ENCODE results near the gene OGDHL.

OGDHL gene

DNA sequence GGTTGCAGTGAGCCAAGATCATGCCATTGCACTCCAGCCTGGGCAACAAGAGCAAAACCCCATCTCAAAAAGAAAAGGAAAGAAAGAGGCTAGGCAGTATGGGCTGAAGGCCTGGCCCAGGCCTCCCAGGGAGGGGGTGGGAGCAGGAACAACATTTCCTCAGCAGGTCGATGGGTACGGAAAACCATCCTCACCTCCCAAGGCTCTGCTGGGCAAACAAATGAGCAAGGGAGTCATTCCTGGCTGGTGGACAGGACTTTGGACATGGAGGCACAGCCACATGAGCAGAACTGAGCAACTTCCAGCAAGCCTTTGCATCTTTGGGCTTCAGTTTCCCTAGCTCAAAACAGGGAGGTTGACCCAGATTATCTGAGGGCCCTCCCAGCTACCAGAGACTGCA lies 13.0 kb downstream of the OGDHL start:
- CTCF ChIA-PET, result no interaction called here

DNA sequence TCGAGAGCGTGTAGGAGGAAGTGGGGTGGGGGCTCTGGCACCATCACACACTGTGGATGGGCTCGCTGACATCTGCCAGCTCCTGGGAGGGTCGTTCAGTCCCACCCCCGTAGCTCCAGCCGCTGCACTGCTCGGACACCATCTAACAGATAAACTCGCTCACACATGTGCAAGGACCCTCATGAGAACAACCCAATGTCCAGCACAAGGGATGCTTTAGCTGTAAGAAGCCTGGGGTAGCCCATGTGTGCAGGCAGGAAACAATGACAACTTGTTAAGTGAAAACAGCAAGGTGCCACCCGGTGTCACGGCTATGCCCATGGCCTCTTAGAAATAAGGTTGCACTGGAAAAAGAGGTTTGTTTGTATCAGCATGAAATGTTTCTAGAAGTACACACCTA lies 14.1 kb downstream of the OGDHL start:
- Mint-ChIP-seq H3K9me3 (no peaks in the 10 kb centered on the region), H3K4me3 (no peak overlapping the region), H3K27me3 (peaks cover 5% of the 10 kb centered on the region), H3K4me1 (no peaks in the 10 kb centered on the region), H3K36me3 (no peaks in the 10 kb centered on the region), H3K27ac (no peak overlapping the region)
- CTCF ChIA-PET, result no interaction called here
- DNase-seq, result no peak

More for the DNA sequence above, 13.0 kb downstream of the OGDHL start:
- no peaks in the 10 kb centered on the region for H3K4me1 Mint-ChIP-seq
- peaks cover 5% of the 10 kb centered on the region for H3K27me3 Mint-ChIP-seq
- H3K36me3 Mint-ChIP-seq, result no peaks in the 10 kb centered on the region
- H3K27ac Mint-ChIP-seq, result no peak overlapping the region
- DNase-seq, result no peak
- H3K4me3 Mint-ChIP-seq, result no peak overlapping the region
- H3K9me3 Mint-ChIP-seq, result no peaks in the 10 kb centered on the region

DNA sequence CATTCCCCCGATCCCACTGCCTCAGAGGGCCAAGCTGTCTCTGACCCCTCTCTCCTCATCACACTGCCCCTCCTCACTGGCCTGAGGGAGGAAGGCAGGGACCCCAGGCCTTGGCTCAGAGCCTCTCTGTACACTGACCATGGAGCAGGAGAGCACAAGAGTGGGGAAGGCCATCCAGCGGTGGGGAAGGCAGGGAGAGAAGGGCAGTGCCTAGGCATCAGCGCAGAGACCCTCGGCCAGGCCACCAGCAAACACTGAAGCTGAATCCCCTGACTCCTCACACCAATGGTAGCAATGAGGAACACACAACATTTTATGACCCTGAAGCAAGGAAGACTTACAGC lies 14.8 kb downstream of the OGDHL start:
- H3K36me3 Mint-ChIP-seq, result no peaks in the 10 kb centered on the region
- H3K4me1 Mint-ChIP-seq, result no peaks in the 10 kb centered on the region
- no peak overlapping the region for H3K4me3 Mint-ChIP-seq
- CTCF ChIA-PET, result no interaction called here
- peaks cover 5% of the 10 kb centered on the region for H3K27me3 Mint-ChIP-seq
- peaks cover 2% of the 10 kb centered on the region for H3K9me3 Mint-ChIP-seq
- H3K27ac Mint-ChIP-seq, result no peak overlapping the region
- no peak for DNase-seq

DNA sequence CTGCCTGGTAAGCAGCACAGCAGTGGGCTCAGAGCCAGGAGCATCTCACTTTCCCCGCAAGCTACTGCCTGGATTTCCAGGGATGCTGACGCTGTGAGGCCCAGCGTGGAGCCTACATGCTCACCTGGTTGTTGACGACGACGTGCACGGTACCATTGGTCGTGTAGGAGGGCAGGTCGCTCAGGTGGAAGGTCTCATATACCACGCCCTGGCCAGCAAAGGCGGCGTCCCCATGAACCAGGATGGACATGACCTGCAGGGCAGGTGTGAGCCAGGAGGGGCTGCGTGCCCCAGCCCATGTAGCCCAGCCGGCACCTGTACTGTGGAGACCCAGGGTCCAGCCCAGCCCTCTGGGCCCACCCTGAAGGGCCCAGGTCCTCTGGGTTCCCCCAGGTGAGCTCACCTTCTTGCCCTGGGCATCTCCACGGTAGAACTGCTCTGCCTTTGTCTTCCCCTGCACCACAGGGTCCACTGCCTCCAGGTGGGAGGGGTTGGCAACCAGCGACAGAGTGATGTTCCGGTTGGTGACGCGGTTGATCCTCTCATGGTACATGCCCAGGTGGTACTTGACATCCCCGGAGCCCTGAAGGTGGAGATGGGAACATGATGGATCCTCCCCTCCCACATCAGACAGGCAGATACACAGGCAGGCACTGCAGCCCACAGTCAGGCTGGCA lies 15.4 kb downstream of the OGDHL start:
- DNase-seq, result no peak

DNA sequence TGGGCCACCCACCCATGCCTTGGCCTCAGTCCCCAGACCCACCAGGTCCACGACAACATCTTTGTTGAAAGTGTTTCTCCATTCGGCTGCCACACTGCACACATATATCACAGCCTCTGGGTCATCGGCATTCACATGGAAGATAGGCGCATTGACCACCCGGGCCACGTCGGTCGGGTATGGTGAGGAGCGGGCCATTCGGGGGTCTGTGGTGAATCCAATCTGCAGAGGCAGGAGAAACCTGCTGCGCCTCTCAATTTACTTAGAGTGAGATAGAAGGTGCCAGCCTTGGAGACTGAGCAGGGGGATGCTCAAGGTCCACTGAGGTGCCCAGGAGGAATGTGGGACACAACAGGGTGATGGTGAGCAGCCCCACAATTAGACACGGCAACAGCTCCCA lies 16.4 kb downstream of the OGDHL start:
- H3K27me3 Mint-ChIP-seq, result no peaks in the 10 kb centered on the region
- DNase-seq, result no peak
- no peaks in the 10 kb centered on the region for H3K36me3 Mint-ChIP-seq
- peaks cover 6% of the 10 kb centered on the region for H3K9me3 Mint-ChIP-seq
- H3K27ac Mint-ChIP-seq, result no peak overlapping the region
- no peaks in the 10 kb centered on the region for H3K4me1 Mint-ChIP-seq
- CTCF ChIA-PET, result no interaction called here
- H3K4me3 Mint-ChIP-seq, result no peak overlapping the region

More for the DNA sequence above, 15.4 kb downstream of the OGDHL start:
- Mint-ChIP-seq H3K9me3 (peaks cover 6% of the 10 kb centered on the region), H3K27ac (no peak overlapping the region), H3K36me3 (no peaks in the 10 kb centered on the region), H3K4me1 (no peaks in the 10 kb centered on the region), H3K27me3 (peaks cover 5% of the 10 kb centered on the region), H3K4me3 (no peak overlapping the region)
- CTCF ChIA-PET, result no interaction called here

DNA sequence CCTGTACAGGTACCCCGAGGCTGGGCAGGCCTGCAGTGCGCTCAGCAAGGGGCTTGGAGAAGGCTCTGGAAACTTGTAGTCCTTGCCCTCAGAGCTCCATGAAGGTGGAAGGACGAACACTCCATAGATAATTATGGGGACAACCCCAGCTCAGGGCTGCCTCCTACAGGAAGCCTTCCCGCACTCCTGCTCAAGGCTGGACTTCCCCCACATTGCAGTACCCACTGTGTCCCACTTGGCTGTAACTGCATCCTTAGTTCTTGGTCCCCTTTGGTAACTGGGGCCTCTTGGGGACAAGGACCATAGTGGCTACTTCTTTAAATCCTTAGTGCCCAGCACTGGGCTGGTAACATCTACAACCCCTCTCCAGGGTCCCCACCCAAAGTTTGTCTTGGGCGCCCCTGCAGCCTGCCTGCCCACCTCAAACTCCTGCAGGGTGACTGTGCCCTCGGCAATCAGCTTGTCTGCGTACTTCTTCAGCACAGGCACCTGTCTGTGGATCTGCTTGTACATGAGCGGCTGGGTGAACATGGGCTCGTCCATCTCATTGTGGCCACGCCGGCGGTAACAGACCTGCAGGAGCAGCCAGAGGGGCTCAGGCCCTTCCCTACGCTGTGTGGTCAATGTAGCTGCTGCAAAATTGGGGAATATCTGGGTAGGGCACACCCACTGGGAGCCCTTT lies 17.1 kb downstream of the OGDHL start:
- CTCF ChIA-PET, result no interaction called here
- H3K36me3 Mint-ChIP-seq, result no peaks in the 10 kb centered on the region
- peaks cover 6% of the 10 kb centered on the region for H3K9me3 Mint-ChIP-seq
- no peak overlapping the region for H3K4me3 Mint-ChIP-seq
- no peaks in the 10 kb centered on the region for H3K27me3 Mint-ChIP-seq
- H3K27ac Mint-ChIP-seq, result no peak overlapping the region
- no peak for DNase-seq
- H3K4me1 Mint-ChIP-seq, result no peaks in the 10 kb centered on the region

DNA sequence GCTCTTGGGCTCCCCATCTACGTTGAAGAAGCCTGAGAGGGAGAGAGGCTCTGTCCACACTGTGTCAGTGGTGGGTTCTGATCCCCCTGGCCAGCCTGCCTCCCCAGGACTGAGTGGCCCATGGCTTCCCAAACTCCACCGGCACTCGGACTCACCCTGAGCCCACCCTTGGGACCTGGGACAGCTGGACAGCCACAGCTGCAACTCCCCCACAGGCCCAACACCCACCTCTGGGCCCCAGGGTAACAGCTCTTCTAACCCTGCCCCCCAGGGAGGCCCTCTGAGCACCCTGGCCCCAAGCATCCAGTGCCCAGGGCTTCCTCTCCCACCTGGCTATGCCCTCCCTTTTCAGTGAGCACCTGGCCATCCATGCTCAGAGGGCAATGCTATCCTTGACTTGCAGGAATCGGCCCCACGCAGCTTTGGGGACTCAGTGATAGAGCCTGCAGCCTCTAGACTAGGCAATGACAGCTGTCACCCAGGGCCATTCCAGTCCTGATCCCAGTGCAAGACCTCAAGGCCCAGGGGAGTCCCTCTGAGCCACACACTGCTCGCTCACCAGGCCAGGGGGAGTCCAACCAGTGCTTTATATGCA lies 17.9 kb downstream of the OGDHL start:
- H3K9me3 Mint-ChIP-seq, result peaks cover 6% of the 10 kb centered on the region
- H3K27ac Mint-ChIP-seq, result no peak overlapping the region
- H3K27me3 Mint-ChIP-seq, result no peaks in the 10 kb centered on the region
- CTCF ChIA-PET, result no interaction called here
- H3K4me1 Mint-ChIP-seq, result no peaks in the 10 kb centered on the region
- H3K4me3 Mint-ChIP-seq, result no peak overlapping the region
- DNase-seq, result no peak
- no peaks in the 10 kb centered on the region for H3K36me3 Mint-ChIP-seq

DNA sequence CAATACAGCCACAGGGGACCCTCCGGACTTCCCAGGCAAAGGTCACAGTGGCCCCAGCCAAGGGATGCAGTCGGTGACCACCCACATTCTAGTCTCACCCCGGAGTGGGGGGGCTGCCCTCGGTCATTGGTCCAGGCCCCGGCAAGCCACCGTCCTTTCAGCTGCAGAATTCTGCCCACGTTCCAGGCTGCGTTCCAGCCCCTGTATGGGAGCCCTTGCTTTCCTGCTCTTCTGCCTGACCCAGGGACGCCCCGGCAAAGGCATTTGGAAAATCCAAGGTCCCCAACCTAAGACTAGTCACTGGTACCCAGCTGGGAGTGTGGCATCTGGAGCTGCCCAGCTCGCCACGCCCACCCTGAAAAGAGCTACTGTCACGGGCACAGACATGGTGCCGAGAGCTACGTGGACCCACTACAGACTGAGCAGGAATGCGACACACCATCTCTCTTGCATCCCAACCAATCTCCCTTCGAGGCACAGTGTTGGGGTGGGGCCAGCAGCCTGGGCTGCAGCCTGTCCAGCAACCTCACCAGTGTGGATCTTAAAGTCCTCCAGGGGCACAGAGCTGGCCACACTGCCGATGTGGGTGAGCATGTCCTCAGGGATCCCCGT lies 18.6 kb downstream of the OGDHL start:
- Mint-ChIP-seq H3K27ac (no peak overlapping the region), H3K27me3 (no peaks in the 10 kb centered on the region)
- CTCF ChIA-PET, result no interaction called here

DNA sequence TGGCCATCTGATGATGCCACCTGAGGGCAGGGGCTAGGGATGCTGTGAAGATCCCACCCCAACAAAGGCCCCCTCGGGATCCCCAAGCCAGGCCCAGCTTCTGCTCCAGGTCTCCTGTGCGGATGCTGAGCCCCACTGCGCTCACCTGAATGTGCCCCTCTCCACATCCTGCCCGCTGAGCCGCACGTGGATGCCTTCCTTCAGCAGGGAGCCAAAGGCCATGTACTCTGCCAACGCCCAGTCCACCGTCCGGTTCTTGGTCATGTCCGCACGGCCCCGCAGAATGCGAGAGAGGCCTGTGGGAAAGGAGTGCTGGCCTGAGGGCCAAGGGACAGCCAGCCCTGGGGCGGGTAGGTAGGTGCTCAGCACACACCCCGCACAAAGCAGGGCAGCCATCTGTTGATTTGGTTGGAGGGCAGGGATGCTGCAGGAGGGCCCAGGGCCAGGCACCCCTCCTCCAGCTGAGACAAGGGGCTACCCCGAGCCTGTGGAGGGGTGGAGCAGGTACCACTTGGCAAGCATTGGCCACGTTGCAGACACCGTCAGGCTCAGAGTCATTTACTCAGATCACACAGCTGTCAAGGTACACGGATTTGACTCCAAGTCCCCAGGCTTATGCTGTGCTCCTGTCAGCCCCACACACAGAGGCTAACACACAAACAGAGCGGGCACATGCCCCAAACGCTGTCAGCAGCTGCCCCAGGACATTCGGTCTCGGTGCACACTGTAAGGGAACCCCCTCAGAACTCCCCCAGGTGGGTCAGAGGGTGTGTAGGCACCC lies 19.2 kb downstream of the OGDHL start:
- H3K27me3 Mint-ChIP-seq, result no peaks in the 10 kb centered on the region
- H3K4me1 Mint-ChIP-seq, result no peaks in the 10 kb centered on the region
- no peaks in the 10 kb centered on the region for H3K36me3 Mint-ChIP-seq
- CTCF ChIA-PET, result no interaction called here
- H3K27ac Mint-ChIP-seq, result no peak overlapping the region
- peaks cover 6% of the 10 kb centered on the region for H3K9me3 Mint-ChIP-seq
- DNase-seq, result no peak
- H3K4me3 Mint-ChIP-seq, result no peak overlapping the region

More for the DNA sequence above, 18.6 kb downstream of the OGDHL start:
- no peaks in the 10 kb centered on the region for H3K36me3 Mint-ChIP-seq
- H3K4me1 Mint-ChIP-seq, result no peaks in the 10 kb centered on the region
- peaks cover 6% of the 10 kb centered on the region for H3K9me3 Mint-ChIP-seq
- no peak for DNase-seq
- H3K4me3 Mint-ChIP-seq, result no peak overlapping the region

DNA sequence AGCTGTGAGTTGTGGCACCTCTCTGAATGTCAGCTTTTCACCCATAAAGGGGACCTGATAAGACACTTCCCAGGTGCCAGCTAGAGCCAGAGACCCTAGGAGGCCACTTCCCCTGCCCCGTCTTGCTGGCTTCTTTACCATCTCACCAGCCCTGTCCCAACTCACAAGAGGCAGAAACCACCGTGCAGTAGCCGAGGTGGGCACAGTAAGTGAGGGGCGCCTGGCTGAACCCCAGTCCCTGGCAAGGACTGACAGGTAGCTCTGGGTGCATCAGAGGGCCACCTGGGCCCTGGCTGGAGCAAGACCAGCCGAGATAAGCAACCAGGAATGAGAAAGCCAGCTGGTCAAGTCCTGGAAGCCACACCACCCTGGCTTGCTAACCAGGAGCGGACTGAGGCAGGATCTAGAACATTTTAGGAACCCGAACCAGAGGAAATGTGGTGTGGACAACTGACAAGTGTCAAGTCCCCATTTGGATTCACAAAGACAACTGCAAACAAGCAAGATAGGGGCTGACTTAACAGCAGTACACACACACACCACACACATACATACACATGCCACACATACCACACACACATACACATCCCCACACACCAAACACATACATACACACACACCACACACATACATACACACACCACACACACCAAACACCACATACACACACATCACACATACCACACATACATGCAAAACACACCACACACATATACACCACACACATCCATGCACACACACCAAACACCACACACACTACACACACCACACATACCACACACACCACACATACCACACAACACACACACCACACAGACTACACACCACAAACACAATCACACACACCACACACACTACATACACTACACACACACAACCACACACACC lies 20.8 kb downstream of the OGDHL start:
- H3K4me1 Mint-ChIP-seq, result no peaks in the 10 kb centered on the region
- H3K4me3 Mint-ChIP-seq, result no peak overlapping the region
- CTCF ChIA-PET, result interaction anchor here (0.6 kb wide), 1 partner anchor 837 kb away, joined by 3 read pairs; no protein-coding TSS in a partner anchor
- no peak overlapping the region for H3K27ac Mint-ChIP-seq
- no peaks in the 10 kb centered on the region for H3K36me3 Mint-ChIP-seq
- H3K27me3 Mint-ChIP-seq, result no peaks in the 10 kb centered on the region
- no peak for DNase-seq
- peaks cover 6% of the 10 kb centered on the region for H3K9me3 Mint-ChIP-seq

DNA sequence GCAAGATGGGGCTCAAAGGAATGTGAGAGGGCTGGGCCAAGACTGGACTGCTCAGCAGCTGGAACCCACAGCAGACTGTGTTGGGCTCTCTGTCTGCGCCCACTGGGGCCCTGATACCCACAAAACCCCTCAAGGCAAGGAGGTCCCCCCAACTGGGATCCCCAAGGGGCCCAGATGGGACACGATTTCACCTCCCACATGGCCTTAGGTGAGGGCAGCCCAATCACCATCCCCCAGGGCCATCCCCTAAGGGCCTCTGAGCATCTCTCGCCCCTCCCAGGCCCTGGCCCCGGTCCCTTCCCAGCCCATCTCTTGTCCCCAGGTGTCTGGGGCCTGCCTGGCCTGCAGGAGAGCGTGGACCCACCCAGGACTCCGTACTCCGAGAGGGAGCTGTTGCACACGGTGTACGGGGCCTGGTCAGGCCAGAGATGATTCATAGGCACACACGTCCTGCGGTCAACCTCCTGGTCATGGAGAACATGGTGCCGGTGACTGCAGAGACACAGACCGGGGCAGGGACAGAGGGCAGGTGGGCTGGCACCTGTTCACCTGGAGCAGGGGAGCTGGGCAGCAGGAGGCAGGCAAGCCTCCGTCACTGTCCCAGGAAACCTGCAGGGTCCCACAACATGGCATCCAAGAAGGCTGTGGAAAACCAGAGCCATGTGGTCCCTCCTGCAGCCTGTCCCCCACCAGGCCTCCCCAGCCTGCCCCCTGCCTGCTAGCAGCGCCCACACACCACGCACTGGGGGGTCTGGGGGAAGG lies 21.6 kb downstream of the OGDHL start:
- Mint-ChIP-seq H3K36me3 (no peaks in the 10 kb centered on the region), H3K9me3 (peaks cover 6% of the 10 kb centered on the region), H3K27me3 (no peaks in the 10 kb centered on the region), H3K4me1 (no peaks in the 10 kb centered on the region), H3K27ac (no peak overlapping the region), H3K4me3 (no peak overlapping the region)
- no peak for DNase-seq
- CTCF ChIA-PET, result interaction anchor here (0.6 kb wide), 1 partner anchor 838 kb away, joined by 3 read pairs; no protein-coding TSS in a partner anchor

DNA sequence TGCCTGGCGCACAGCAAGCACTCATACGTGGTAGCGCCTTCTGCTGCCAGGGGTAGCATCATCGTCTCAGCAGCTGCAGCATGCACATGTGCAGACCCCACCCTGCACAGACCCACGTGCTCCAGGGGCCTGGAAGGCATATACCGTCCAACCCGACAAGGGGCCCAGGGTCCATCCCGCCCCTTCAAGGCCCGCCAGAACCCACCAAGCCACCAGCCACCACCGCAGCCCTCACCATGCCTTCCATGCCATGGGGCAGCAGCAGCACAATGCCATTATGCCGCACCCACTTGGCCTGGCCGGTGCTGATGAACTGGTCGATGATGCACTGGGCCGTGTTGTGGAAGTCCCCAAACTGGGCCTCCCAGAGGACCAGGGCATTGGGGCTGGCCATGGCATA lies 22.7 kb downstream of the OGDHL start:
- CTCF ChIA-PET, result no interaction called here
- Mint-ChIP-seq H3K27me3 (no peaks in the 10 kb centered on the region), H3K9me3 (peaks cover 6% of the 10 kb centered on the region), H3K4me1 (no peaks in the 10 kb centered on the region), H3K36me3 (no peaks in the 10 kb centered on the region), H3K27ac (no peak overlapping the region), H3K4me3 (no peak overlapping the region)
- no peak for DNase-seq

All from activated naive CD4-positive, alpha-beta T cell treated with anti-CD3 and anti-CD28 coated beads, Interleukin-2, amount 10 ng/mL, durations not matched to agents 7 days and 5 days (primary cell).